ENCODE data around the gene MSH2.

DNA sequence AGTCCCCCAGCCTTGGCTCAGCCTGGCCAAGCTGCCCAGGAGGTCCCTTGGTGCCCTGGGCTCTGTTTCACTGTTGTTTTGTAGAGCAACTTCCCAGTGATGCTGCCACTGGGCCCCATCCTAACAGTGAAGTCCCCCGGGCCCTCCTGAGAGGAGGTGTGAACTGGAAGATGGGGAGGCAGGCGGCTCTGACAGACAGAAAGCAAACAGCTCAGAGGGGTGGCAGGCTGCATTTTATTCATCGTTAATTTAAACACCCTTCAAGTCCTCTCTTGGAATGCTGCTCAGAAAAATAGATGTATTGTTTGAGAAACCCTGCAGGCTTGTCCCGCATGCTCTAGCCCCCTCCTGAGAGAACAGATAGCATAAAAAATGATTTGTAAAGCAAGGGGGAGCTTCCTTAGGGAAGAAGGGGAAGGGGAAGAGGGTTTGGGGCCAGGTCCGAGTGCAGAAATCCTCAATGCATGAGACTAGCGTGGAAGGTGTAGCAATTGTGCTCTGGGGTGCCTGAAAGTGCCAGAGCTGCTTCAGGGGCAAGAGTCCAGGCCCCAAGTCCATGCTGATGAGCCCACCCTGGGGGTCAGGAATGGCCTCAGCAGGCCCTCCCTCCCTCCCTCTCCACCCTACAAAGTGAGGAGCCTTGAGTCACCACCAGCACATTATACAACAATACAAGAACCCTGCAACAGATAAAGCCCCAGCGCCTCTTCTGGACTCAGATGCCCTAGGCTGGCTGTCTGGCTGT, 113.6 kb downstream of the MSH2 start:
- TF ChIP-seq ZNF143 (CRISPR knock-in tag; IDR thresholded peaks at IDR 0.05) (no peak), ZNF558 (CRISPR knock-in tag; IDR thresholded peaks at IDR 0.05; ENCODE audit: borderline replicate concordance) (no peak), SUZ12 (IDR thresholded peaks at IDR 0.05; ENCODE audit: low read depth, low read length) (no peak), HDAC2 (CRISPR knock-in tag; IDR thresholded peaks at IDR 0.05) (no peak), SNAI1 (CRISPR knock-in tag; IDR thresholded peaks at IDR 0.05; ENCODE audit: borderline replicate concordance) (no peak), EZH2 (conservative IDR thresholded peaks at IDR 0.05; ENCODE audit: low read depth, low read length) (no peak), EP300 (IDR thresholded peaks at IDR 0.05; ENCODE audit: low read depth in 2 of 2, low read length in 2 of 2) (no peak), EP300 (CRISPR knock-in tag; IDR thresholded peaks at IDR 0.05; ENCODE audit: borderline replicate concordance) (no peak), MXI1 (IDR thresholded peaks at IDR 0.05; ENCODE audit: borderline replicate concordance, low read depth, low read length) (no peak), FOXJ3 (CRISPR knock-in tag; IDR thresholded peaks at IDR 0.05; ENCODE audit: borderline replicate concordance) (no peak)
